ENCODE data around the gene PAM16. TPM values are rescaled to one million over a fixed set of nuclear protein-coding genes. Genes with fewer than 3 reads are reported as not detected.
"Not testable (repeated sequence)": the region's sequence is repeated elsewhere in the genome, so short reads cannot be mapped to it uniquely, and the experiment has no call there.

PAM16 gene
- total RNA-seq, 2 experiments from 2014 or later = 67.8 to 71.3 TPM

DNA sequence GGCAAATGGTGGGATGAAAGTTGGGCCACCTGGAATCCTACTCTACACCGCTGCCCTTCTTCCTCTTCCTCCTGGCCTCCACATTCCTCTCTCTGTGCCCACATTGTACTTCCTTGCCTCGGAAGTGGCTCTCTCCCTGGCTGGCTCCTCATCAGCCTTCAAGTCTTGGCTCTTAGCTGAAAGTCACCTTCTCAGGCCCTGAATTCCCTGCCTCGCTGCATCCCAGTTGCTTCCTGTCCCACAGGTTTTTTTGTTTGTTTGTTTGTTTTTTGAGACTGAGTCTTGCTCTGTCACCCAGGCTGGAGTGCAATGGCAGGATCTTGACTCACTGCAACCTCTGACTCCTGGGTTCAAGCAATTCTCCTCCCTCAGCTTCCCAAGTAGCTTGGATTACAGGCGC lies 2.6 kb upstream of the PAM16 start:
- CTCF ChIA-PET = interaction anchor here (0.6 to 1.4 kb wide), 2 partner anchors 49 to 195 kb away, joined by 4 to 5 read pairs; no protein-coding TSS in a partner anchor

DNA sequence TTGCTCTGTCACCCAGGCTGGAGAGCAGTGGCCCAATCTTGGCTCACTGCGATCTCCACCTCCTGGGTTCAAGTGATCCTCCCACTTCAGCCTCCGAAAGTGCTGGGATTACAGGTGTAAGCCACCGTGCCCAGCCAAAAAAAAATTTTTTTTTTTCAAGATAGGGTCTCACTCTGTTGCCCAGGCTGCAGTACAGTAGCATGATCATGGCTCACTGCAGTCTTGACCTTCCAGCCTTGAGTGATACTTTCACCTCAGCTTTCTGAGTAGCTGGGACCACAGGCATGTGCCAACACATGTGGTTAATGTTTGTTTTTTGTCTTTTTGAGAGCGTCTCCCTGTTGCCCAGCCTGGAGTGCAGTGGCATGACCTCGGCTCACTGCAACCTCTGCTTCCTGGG lies 1.7 kb upstream of the PAM16 start:
- H3K4me3 Mint-ChIP-seq = no peak overlapping the region
- no peak overlapping the region for H3K27ac Mint-ChIP-seq
- H3K4me1 Mint-ChIP-seq (ENCODE audit: low read depth) = peaks cover 26% of the 10 kb centered on the region
- H3K9me3 Mint-ChIP-seq = no peaks in the 10 kb centered on the region
- intact Hi-C loops (cut with micrococcal nuclease) = loop anchor here (5.0 to 10.0 kb wide), 3 partner anchors 184 to 604 kb away; partner anchors contain the start of genes CDIP1, SEC14L5 and UBALD1
- DNase-seq = no peak
- H3K27me3 Mint-ChIP-seq (ENCODE audit: low read depth) = no peaks in the 10 kb centered on the region
- peaks cover 9% of the 10 kb centered on the region for H3K36me3 Mint-ChIP-seq (ENCODE audit: low read depth)
- CTCF ChIA-PET = interaction anchor here (0.6 kb wide), 1 partner anchor 196 kb away, joined by 4 read pairs; no protein-coding TSS in a partner anchor

More for the DNA sequence above, 2.6 kb upstream of the PAM16 start:
- Mint-ChIP-seq H3K36me3 (ENCODE audit: low read depth) (peaks cover 6% of the 10 kb centered on the region), H3K9me3 (no peaks in the 10 kb centered on the region), H3K27ac (no peak overlapping the region), H3K27me3 (ENCODE audit: low read depth) (no peaks in the 10 kb centered on the region), H3K4me1 (ENCODE audit: low read depth) (peaks cover 19% of the 10 kb centered on the region), H3K4me3 (no peak overlapping the region)
- no peak for DNase-seq
- intact Hi-C loops (cut with micrococcal nuclease) = loop anchor here (5.0 to 10.0 kb wide), 3 partner anchors 184 to 604 kb away; partner anchors contain the start of genes CDIP1, SEC14L5 and UBALD1

DNA sequence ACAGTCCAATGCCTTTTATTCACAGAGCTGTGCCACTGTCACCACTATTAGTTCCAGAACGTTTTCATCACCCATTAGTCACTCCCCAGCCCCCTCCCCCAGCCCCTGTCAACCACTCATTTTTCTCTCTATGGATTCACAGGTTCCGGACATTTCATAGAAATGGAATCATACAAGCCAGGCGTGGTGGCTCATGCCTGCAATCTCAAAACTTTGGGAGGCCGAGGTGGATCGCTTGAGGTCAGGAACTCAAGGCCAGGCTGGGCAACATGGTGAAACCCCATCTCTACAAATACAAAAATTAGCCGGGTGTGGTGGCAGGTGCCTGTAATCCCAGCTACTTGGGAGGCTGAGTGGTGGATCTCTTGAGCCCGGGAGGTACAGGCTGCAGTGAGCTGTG lies 759 bp upstream of the PAM16 start:
- Mint-ChIP-seq H3K4me1 (ENCODE audit: low read depth) (peaks cover 36% of the 10 kb centered on the region), H3K9me3 (no peaks in the 10 kb centered on the region), H3K27me3 (ENCODE audit: low read depth) (no peaks in the 10 kb centered on the region), H3K27ac (no peak overlapping the region), H3K4me3 (no peak overlapping the region), H3K36me3 (ENCODE audit: low read depth) (peaks cover 9% of the 10 kb centered on the region)
- intact Hi-C loops (cut with micrococcal nuclease) = loop anchor here (1.0 to 10.0 kb wide), 8 partner anchors 19 to 605 kb away; partner anchors contain the start of genes CDIP1, DNAJA3, HMOX2 and SEC14L5
- peak; percentile 46 for DNase-seq
- CTCF ChIA-PET = interaction anchor here (0.6 to 1.2 kb wide), 3 partner anchors 51 to 299 kb away, joined by 3 to 6 read pairs (median 3); no protein-coding TSS in a partner anchor

DNA sequence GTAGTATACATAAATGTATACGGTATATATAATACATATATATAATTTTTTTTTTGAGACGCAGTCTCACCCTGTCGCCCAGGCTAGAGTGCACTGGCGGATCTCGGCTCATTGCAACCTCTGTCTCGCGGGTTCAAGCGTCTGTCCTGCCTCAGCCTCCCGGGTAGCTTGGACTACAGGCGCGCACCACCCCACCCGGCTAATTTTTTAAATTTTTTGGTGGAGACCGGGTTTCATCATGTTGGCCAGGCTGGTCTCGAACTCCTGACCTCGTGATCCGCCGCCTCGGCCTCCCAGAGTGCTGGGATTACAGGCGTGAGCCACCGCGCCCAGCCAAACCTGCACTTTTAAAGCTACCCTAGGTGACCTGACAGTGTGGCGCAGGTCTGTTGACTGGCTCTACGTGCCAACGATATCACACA lies 745 bp downstream of the PAM16 start:
- peaks cover 9% of the 10 kb centered on the region for H3K36me3 Mint-ChIP-seq (ENCODE audit: low read depth)
- DNase-seq = no peak
- no peaks in the 10 kb centered on the region for H3K27me3 Mint-ChIP-seq (ENCODE audit: low read depth)
- peak overlapping the region; percentile 98 for H3K4me3 Mint-ChIP-seq
- CTCF ChIA-PET = interaction anchor here (0.9 to 2.6 kb wide), 5 partner anchors 9 to 96 kb away, joined by 3 to 7 read pairs (median 4); no protein-coding TSS in a partner anchor
- peak overlapping the region; percentile 84 for H3K27ac Mint-ChIP-seq
- no peaks in the 10 kb centered on the region for H3K9me3 Mint-ChIP-seq
- intact Hi-C loops (cut with micrococcal nuclease) = loop anchor here (2.0 to 10.0 kb wide), 5 partner anchors 20 to 607 kb away; partner anchors contain the start of genes CDIP1, HMOX2, SEC14L5 and UBALD1
- peaks cover 40% of the 10 kb centered on the region for H3K4me1 Mint-ChIP-seq (ENCODE audit: low read depth)

DNA sequence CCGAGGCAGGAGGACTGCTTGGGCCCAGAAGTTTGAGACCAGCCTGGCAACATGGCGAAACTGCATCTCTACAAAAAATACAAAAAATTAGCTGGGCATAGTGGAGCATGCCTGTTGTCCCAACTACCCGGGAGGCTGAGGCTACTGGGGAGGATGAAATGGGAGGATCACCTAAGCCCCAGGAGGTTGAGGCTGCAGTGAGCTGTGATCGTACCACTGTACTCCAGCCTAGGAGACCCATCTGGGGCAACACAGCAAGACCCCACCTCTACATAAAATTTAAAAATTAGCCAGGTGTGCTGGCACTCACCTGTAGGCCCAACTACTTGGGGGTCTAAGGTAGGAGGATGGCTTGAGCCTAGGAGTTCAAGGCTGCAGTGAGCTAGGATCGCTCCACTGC lies 1.8 kb downstream of the PAM16 start:
- peak overlapping the region; percentile 45 for H3K4me3 Mint-ChIP-seq
- CTCF ChIA-PET = interaction anchor here (0.6 to 2.6 kb wide), 8 partner anchors 10 to 129 kb away, joined by 3 to 7 read pairs (median 4); no protein-coding TSS in a partner anchor
- no peaks in the 10 kb centered on the region for H3K9me3 Mint-ChIP-seq
- DNase-seq = no peak
- peaks cover 11% of the 10 kb centered on the region for H3K36me3 Mint-ChIP-seq (ENCODE audit: low read depth)
- peaks cover 40% of the 10 kb centered on the region for H3K4me1 Mint-ChIP-seq (ENCODE audit: low read depth)
- intact Hi-C loops (cut with micrococcal nuclease) = no loop called here
- H3K27ac Mint-ChIP-seq = no peak overlapping the region
- H3K27me3 Mint-ChIP-seq (ENCODE audit: low read depth) = no peaks in the 10 kb centered on the region

DNA sequence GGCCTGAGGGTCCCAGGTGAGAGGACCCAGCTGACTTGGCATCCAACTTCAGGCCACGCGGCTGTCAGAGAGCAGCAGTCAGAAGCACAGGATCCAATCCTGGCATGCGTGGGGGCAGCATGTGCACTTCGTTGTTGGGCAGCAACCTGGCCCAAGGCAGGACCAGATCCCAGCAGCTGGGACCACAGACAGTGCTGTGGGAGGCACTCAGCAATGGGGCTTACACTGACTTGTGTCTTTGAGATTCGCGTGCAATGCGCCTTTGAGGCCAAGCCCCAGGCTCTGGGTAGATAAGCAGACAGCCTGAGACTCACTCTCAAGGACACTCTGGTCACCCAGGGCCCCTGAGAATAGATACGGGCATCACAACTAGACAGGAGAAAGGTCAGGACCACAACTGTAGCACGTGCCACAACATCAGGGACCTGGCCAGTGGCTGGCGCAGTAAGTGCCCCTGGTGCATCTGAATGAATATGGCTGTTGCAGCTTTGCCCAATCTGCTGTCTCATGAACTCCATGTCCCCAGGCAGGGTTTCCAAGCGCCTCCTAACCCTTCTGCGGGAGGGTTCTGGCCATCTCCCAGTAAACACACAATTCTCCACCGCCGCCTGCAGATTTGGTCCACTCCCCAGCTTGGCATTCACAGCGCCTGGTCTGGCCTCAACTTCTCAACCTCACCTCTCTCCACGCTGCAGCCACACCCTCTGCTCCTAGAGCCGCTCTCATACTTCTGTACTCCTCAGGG lies 3.2 kb downstream of the PAM16 start:
- intact Hi-C loops (cut with micrococcal nuclease) = no loop called here
- no peaks in the 10 kb centered on the region for H3K27me3 Mint-ChIP-seq (ENCODE audit: low read depth)
- DNase-seq = no peak
- no peak overlapping the region for H3K4me3 Mint-ChIP-seq
- peaks cover 45% of the 10 kb centered on the region for H3K4me1 Mint-ChIP-seq (ENCODE audit: low read depth)
- H3K36me3 Mint-ChIP-seq (ENCODE audit: low read depth) = peaks cover 8% of the 10 kb centered on the region
- no peaks in the 10 kb centered on the region for H3K9me3 Mint-ChIP-seq
- H3K27ac Mint-ChIP-seq = peak overlapping the region; percentile 15
- CTCF ChIA-PET = interaction anchor here (1.5 kb wide), 1 partner anchor 55 kb away, joined by 5 read pairs; no protein-coding TSS in a partner anchor

DNA sequence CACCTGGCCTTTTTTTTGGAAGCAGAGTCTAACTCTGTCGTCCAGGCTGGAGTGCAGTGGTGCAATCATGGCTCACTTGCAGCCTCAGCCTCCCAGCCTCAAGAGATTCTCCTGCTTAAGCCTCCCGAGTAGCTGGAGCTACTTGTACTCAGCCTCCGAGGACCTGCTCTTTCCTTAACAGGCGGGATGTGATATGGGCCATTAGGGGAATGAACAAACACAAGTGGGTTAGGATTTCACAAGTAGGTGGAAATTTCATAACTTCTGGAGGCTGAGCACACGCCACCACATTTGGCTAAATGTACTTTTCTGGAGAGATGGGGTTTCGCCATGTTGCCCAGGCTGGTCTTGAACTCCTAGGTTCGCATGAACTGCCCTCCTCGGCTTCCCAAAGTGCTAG lies 4.1 kb downstream of the PAM16 start:
- Mint-ChIP-seq H3K4me1 (ENCODE audit: low read depth) (peaks cover 45% of the 10 kb centered on the region), H3K9me3 (no peaks in the 10 kb centered on the region), H3K27ac (no peak overlapping the region), H3K27me3 (ENCODE audit: low read depth) (no peaks in the 10 kb centered on the region), H3K4me3 (no peak overlapping the region), H3K36me3 (ENCODE audit: low read depth) (peaks cover 8% of the 10 kb centered on the region)
- intact Hi-C loops (cut with micrococcal nuclease) = no loop called here
- CTCF ChIA-PET = interaction anchor here (1.1 to 1.5 kb wide), 2 partner anchors 39 to 56 kb away, joined by 3 to 5 read pairs; no protein-coding TSS in a partner anchor
- no peak for DNase-seq

DNA sequence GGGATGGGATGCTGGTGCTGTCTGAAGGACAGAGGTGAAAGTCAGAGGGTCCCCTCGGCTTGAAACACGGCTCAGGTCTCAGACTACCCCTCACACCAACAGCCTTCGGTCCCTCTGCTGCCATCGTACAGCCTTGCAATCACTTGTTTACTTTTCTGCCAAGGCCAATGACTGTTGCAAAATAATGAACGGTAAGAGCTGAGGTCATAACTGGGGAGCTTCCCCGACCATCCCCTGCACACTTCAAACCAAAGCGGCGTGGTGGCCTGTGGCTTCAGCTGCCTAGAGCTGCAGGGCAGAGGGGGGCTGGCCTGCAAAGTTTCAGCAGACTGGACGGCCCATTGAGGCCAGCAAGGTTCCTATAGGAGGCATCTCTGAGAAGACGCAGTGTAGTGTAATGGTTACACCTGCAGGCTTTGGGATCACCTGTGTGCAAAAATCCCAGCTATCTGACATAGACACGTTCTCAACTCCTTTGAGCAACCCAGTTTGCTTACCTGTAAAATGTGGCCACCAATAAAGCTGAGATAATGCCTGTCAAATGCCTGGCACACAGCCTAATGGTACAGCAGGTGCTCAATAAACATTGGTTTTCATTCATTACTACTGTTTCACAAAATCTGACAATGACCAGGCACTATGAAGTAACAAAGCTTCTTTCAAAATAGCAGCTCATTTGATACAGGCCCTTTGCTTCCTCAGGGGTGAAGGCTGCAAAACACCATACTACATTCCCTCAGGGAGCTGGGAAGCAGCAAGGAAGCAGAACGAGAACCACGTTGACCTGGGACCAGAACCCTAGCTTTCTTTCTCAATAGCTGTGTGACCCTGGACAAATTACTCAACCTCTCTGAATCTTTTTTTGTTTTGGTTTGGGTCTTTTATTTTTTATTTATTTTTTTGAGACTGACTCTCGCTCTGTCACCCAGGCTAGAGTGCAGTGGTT lies 5.0 kb downstream of the PAM16 start:
- peaks cover 8% of the 10 kb centered on the region for H3K36me3 Mint-ChIP-seq (ENCODE audit: low read depth)
- H3K4me3 Mint-ChIP-seq = no peak overlapping the region
- CTCF ChIA-PET = interaction anchor here (0.8 to 1.7 kb wide), 4 partner anchors 11 to 38 kb away, joined by 3 to 5 read pairs (median 4); no protein-coding TSS in a partner anchor
- H3K4me1 Mint-ChIP-seq (ENCODE audit: low read depth) = peaks cover 38% of the 10 kb centered on the region
- H3K9me3 Mint-ChIP-seq = no peaks in the 10 kb centered on the region
- H3K27me3 Mint-ChIP-seq (ENCODE audit: low read depth) = no peaks in the 10 kb centered on the region
- no peak overlapping the region for H3K27ac Mint-ChIP-seq
- intact Hi-C loops (cut with micrococcal nuclease) = no loop called here
- DNase-seq = no peak

DNA sequence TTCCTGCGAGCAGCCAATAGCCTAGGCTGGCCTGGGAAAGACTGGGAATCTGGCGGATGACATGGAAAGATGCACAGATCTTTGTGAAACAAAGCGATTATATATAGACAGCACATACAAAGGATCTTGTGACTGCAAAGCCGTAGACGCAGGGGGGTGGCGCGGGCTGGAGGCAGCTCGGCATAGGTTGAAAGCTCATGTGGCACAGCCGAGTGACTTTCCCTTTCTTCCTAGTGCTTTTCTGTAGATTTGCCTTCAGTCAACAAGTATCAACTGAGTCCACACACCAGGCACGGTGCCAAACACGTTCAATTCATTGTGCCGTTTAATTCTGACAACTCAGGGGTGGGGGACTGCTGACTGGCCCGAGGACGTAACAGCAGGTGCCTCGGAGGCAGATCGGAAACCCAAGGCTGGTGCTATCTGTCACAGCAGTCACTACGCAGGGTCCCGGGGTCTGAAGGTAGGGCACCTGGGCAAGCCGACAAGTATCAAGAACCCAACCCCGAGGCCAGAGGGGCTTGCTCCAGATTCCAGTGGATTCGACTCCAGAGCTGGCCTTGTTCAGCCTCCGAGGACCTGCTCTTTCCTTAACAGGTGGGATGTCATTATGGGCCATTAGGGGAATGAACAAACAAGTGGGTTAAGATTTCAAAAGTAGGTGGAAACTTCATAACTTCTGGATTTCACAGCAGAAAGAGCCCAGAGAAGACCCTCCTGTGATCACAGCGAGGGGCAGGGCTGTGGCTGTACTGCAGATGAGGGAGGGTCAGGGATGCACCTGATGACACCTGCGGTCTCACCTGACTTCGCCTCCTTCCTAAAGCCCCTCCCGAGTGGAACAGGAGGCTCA lies 5.9 kb downstream of the PAM16 start:
- Mint-ChIP-seq H3K27me3 (ENCODE audit: low read depth) (no peaks in the 10 kb centered on the region), H3K4me3 (no peak overlapping the region), H3K9me3 (no peaks in the 10 kb centered on the region), H3K4me1 (ENCODE audit: low read depth) (peaks cover 35% of the 10 kb centered on the region), H3K27ac (no peak overlapping the region), H3K36me3 (ENCODE audit: low read depth) (peaks cover 5% of the 10 kb centered on the region)
- intact Hi-C loops (cut with micrococcal nuclease) = no loop called here
- DNase-seq = no peak
- CTCF ChIA-PET = interaction anchor here (1.4 to 1.7 kb wide), 2 partner anchors 13 to 17 kb away, joined by 5 read pairs; no protein-coding TSS in a partner anchor

DNA sequence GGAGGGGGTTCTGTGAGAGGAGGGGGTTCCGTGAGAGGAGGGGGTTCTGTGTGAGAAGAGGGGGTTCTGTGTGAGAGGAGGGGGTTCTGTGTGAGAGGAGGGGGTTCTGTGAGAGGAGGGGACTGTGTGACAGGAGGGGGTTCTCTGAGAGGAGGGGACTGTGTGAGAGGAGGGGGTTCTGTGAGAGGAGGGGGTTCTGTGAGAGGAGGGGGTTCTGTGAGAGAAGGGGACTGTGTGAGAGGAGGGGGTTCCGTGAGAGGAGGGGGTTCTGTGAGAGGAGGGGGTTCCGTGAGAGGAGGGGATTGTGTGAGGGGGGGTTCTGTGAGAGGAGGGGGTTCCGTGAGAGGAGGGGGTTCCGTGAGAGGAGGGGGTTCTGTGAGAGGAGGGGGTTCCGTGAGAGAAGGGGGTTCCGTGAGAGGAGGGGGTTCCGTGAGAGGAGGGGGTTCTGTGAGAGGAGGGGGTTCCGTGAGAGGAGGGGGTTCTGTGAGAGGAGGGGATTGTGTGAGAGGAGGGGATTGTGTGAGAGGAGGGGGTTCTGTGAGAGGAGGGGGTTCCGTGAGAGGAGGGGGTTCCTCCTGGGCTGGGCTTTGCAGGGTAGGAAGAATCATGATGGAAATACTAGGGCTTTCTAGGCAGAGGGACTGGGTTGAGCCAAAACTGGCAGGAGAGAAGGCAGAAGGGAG lies 6.7 kb downstream of the PAM16 start:
- H3K4me3 Mint-ChIP-seq; H3K27ac Mint-ChIP-seq; H3K36me3 Mint-ChIP-seq (ENCODE audit: low read depth); H3K27me3 Mint-ChIP-seq (ENCODE audit: low read depth); intact Hi-C loops (cut with micrococcal nuclease); DNase-seq; H3K9me3 Mint-ChIP-seq: not testable (repeated sequence)
- CTCF ChIA-PET = interaction anchor here (1.3 kb wide), 1 partner anchor 58 kb away, joined by 5 read pairs; no protein-coding TSS in a partner anchor
- peaks cover 28% of the 10 kb centered on the region for H3K4me1 Mint-ChIP-seq (ENCODE audit: low read depth)

Data from activated naive CD4-positive, alpha-beta T cell treated with anti-CD3 and anti-CD28 coated beads for 36 hours (primary cell).